ENCODE data around the gene SGK1.

DNA sequence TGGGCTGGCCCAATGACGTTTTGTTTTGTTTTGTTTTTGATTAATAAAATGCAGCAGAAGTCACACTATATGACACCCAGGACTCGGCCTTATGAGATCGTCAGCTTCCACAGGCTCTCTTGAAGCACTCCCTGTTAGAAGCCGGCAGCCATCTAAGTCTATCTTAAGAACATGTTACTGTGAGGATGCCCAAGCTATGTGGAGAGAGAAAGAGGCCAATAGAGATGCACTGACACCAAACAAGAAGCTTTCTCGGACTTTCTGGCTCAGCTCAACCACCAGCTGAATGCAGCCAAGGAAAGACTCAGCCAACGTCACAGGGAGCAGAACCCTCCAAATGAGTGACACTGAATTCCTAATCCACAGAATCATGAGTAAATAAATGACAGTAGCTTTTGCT is 14.0 kb downstream of the SGK1 start:
- no peak for TF ChIP-seq SP1 (IDR thresholded peaks at IDR 0.05)
- TF ChIP-seq FOXK2 (IDR thresholded peaks at IDR 0.05): no peak
- no peak for TF ChIP-seq FOXM1 (IDR thresholded peaks at IDR 0.05; ENCODE audit: borderline replicate concordance)
- TF ChIP-seq, protein P1, sequence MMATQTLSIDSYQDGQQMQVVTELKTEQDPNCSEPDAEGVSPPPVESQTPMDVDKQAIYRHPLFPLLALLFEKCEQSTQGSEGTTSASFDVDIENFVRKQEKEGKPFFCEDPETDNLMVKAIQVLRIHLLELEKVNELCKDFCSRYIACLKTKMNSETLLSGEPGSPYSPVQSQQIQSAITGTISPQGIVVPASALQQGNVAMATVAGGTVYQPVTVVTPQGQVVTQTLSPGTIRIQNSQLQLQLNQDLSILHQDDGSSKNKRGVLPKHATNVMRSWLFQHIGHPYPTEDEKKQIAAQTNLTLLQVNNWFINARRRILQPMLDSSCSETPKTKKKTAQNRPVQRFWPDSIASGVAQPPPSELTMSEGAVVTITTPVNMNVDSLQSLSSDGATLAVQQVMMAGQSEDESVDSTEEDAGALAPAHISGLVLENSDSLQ (IDR thresholded peaks at IDR 0.05): no peak
- TF ChIP-seq L3MBTL2 (conservative IDR thresholded peaks at IDR 0.05): no peak
- TF ChIP-seq FOXA1 (IDR thresholded peaks at IDR 0.05): no peak
- TF ChIP-seq CTBP1 (IDR thresholded peaks at IDR 0.05; ENCODE audit: borderline replicate concordance): no peak
- TF ChIP-seq NFRKB (IDR thresholded peaks at IDR 0.05): no peak
- TF ChIP-seq BHLHE40 (IDR thresholded peaks at IDR 0.05; ENCODE audit: borderline replicate concordance): no peak

Measured in HEK293T (cell line).